ENCODE measurements around the gene SMC6.

The SMC6 gene

DNA sequence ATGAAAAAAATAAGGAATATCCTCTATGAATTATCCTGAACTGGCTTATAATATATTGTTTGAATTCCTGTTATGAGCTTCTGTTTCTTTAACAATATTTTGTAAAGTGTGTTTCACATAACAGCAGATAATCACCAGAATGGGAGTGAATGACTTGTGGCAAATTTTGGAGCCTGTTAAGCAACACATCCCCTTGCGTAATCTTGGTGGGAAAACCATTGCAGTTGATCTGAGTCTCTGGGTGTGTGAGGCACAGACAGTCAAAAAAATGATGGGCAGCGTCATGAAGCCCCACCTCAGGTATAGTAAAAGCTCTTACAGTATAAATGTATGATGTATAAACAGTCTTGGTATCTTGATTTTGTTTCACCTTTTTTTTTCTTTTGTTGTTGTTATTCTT lies 6.2 kb upstream of the SMC6 start:
- DNase-seq = no peak

DNA sequence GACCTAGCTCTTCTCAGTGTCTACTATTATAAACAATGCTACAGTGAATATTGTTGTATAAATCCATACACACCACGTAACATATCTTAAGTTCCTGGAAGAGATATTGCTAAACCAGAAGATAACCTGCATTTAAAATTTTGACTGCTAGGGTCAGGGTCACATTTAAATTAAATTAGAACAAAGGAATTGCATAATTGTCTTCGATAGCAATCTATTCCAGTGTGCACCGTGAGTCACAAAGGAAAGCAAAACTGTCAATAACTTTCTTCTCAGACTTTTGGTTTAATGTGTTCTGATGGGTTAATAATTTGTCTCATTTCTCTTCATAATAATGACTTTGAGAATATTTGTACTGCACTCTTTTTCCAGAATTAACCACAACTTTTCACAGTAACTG lies 4.5 kb upstream of the SMC6 start:
- DNase-seq = no peak

DNA sequence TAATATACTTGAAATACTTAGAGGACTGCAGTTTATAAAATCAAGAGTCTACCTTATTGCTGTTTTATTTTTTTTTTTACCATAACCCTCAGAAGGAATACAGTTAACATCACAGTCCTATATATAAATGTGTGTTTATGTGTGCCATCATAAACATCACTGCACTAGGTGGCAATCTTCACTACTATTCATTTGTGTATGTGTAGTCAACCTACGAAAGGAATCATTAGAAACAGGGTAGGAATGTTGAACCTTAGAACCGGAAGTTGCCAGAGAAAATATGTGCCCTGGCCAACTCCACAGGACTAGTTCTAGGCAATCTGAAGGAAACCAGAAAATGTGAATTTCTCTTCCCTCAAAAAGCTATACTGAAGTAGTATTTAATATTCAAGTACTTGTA lies 3.7 kb upstream of the SMC6 start:
- DNase-seq = peak; percentile 86

- peak; percentile 65 for DNase-seq
Measured at GRCh38 chr2:17756668-17757067, 3.1 kb upstream of the SMC6 start.

GRCh38 chr2:17754773-17755425 lies 1.3 kb upstream of the SMC6 start:
- peak; percentile 48 for DNase-seq

- peak; percentile 61 for DNase-seq
Measured at GRCh38 chr2:17752892-17753802, 463 bp downstream of the SMC6 start.

GRCh38 chr2:17752246-17752645 lies 1.4 kb downstream of the SMC6 start:
- no peak for DNase-seq

GRCh38 chr2:17749753-17750438 lies 3.7 kb downstream of the SMC6 start:
- DNase-seq = no peak

GRCh38 chr2:17748745-17749144 lies 4.9 kb downstream of the SMC6 start:
- no peak for DNase-seq

GRCh38 chr2:17747684-17748452 lies 5.7 kb downstream of the SMC6 start:
- DNase-seq = no peak

DNA sequence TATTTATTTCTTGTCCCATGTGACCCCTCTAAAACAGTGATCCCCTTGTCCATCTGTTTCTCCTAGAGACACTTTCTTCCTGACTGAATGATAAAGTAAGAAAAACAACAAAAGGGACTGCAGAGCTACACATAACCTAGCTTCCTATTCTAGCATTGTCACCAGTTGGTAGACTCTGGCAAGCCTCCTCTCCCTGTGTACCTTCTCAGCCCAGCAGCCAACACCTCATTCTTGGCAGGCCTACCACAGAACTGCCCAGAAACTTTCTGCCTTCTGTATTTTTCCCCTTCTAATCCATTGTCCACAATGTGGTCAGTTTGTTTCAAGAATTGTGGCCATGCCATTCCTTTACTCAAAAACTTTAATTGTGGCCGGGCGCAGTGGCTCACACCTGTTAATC lies 13.4 kb downstream of the SMC6 start:
- DNase-seq = no peak

GRCh38 chr2:17736989-17737388 lies 16.6 kb downstream of the SMC6 start:
- DNase-seq = no peak

DNA sequence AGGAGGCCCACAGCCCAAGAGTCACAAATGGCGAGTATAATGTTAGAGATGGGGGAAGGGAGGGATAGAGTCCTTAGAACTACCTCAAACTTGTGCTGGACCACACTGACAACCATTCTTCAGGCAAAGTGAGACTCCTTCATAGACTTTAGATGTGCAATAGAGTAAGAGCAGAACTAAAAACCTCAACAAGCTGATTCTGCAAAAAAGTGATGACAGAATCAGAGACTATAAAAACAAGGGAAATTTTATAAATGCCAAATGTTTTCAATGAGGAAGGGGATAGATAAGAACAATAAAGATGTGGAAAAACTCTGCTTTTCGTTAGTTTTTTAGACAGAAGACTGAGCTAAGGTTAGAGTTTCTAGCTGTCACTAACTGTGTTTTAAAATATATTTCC lies 17.7 kb downstream of the SMC6 start:
- no peak for DNase-seq

GRCh38 chr2:17733599-17733998 lies 20.0 kb downstream of the SMC6 start:
- DNase-seq = no peak

DNA sequence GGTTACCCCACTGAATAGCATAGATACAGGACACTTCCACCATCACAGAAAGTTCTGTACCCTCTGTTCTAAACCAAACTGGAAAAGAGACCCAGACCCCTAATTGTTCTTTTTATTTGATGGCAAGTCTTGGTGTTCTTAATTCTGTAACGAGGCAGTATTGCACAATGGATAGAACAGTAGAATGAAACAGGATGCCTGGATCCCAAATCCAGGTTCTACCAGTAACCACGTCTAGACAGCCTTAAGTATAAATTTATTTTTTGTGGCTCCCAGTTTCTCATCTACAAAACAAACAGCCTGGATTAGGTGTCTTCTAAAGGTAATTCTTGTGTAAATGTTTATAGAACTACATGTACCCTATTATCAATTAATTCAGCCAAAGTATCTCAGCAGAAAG lies 23.7 kb downstream of the SMC6 start:
- DNase-seq = no peak

DNA sequence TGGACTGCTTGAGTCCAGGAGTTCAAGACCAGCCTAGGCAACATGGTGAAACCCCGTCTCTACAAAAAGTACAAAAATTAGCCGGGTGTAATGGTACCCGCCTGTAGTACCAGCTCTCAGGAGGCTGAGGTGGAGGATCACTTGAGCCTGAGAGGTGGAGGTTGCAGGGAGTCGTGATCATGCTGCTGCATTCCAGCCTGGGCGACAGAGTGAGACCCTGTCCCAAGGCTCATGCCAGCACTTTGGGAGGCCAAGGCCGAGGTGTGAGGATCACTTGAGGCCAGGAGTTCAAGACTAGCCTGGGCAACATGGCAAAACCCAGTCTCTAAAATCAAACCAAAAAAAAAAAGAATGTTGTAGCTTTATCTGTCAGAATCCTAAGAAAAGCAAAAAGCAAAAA lies 25.4 kb downstream of the SMC6 start:
- DNase-seq = no peak

DNA sequence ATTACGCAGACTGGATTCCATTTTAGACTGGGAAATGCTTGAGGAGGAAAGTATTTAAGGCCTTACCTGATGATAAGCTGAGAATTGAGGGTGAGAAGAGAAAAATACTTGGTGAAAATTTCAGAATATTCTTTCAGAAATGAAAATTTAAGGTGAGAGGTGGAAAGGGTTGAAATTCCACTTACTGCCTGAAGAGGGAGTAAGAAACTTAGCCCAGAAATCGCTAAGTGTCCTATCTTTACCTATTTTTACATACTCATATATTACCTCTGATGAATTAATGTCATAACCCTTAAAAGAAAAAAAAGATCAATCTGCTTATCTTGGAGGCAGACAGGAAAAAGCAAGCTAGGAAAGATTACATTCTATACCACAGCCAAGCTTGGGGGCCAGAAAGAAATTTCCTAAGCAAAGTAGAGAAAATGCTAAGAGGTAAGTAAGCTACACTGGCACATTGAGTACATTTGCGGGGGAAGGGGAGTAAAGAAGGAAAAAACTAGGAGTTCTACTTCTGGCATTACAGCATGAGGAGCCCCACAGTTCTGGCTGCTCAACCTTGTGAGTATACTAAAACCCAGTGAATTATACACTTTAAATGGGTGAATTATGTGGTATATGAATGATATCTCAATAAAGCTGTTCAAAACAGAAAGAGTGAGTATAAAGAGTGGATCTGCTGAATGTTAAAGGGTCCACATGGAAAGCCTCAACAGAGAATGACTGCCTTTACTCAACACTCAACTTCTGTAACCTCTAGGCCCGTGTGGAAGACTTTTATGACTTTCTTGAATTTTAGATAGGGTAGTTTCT lies 33.8 kb downstream of the SMC6 start:
- peak; percentile 47 for DNase-seq

DNA sequence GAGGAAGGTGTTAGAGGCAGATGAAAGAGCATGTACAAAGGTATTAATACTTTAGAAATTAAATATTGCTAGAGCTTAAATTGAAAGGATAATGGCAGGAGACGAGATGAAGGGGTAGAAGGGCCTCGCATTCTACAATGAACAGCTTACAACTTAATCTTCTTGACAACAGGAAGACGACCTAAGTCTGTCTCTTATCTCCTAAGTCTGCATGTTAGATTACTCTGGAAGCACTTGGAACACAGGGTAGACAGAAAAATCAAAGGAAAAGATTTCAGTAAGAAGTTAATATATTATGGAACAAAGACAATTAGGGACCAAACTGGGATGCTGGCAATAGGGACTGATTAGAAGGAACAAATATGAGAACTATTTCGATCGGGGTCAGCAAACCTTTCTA lies 34.9 kb downstream of the SMC6 start:
- no peak for DNase-seq

DNA sequence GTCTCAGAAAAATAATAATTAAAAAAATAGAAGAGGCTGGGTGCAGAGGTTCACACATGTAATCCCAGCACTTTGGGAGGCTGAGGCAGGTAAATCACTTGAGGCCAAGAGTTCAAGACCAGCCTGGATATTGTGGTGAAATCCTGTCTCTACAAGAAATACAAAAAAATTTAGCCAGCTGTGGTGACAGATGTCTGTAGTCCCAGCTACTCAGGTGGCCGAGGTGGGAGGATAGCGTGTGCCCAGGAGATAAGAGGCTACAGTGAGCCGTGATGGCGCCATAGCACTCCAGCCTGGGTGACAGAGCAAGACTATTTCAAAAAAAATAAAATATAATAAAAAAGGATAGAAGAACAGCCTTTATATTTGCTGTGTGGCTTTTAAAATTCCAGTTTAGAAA lies 35.9 kb downstream of the SMC6 start:
- DNase-seq = no peak

DNA sequence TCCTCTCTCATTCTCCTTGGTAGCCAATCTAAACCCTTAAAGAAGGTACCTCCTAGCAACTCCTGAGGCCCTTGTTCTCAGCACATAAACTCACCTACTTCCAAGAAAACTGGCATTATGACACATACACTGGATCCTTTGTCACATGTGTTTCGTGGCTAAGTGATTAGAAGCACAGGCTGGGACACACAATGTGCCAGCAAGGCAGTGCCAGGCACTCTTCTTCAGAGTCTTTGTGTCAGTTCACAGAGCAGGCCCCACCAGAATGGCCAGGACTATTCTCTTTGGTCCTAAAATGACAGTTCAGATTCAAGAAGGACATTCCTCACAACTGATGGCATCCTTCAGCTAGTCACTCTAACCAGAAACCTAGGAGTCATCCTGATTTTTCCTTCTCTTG lies 40.3 kb downstream of the SMC6 start:
- no peak for DNase-seq

GRCh38 chr2:17710547-17711248 lies 42.9 kb downstream of the SMC6 start:
- no peak for DNase-seq

DNA sequence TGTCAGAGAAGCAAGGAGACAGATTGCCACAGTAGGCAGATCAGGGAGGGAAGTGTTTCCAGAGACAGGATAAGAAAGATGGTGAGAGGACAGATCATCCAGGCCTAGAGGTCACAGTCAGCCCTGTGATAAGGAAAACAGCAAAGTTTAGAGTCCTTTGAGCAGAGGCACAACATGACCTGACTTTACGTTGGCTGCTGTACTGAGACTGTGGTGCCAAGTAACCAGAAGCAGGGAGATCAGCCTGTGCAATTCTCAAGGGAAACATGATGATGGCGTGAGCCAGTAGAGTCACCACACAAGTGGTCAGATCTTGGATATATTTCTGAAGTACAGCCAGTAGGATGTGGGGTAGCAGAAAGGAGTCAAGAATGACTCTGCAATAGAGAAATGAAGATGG lies 43.7 kb downstream of the SMC6 start:
- DNase-seq = no peak
